ENCODE results near the gene RPS6KA1. TPM values are rescaled to one million over a fixed set of nuclear protein-coding genes. Genes with fewer than 3 reads are reported as not detected.

RPS6KA1 gene
- total and polyA plus RNA-seq, 7 donors: 0.88 to 3.0 (median 2.5) TPM

GRCh38 chr1:26545969-26546323 is 16.4 kb downstream of the RPS6KA1 start:
- H3K27me3 ChIP-seq (ENCODE audit: insufficient read depth in 3 of 3, low read length in 2 of 3): no peaks in the 10 kb centered on the region
- no peaks in the 10 kb centered on the region for H3K9me3 ChIP-seq
- intact Hi-C loops (cut with DNase I): no loop called here
- no peaks in the 10 kb centered on the region for H3K36me3 ChIP-seq (ENCODE audit: insufficient read depth in 1 of 2, low read depth in 1 of 2)
- DNase-seq: no peak
- no peak for TF ChIP-seq CTCF (IDR thresholded peaks at IDR 0.05)
- no peak overlapping the region for H3K27ac ChIP-seq
- no peak for ATAC-seq
- H3K4me3 ChIP-seq: peak overlapping the region; percentile 51
- H3K4me1 ChIP-seq: no peaks in the 10 kb centered on the region
- 69 to 79% (median 70%) methylated on average over 4 of the region's 4 CpGs for WGBS, 3 donors

GRCh38 chr1:26546375-26546774 is 16.8 kb downstream of the RPS6KA1 start:
- TF ChIP-seq CTCF (IDR thresholded peaks at IDR 0.05): no peak
- ATAC-seq (no peak), DNase-seq (no peak)
- Histone ChIP-seq H3K27me3 (ENCODE audit: insufficient read depth in 3 of 3, low read length in 2 of 3) (no peaks in the 10 kb centered on the region), H3K4me1 (no peaks in the 10 kb centered on the region), H3K4me3 (peak overlapping the region; percentile 51), H3K27ac (no peak overlapping the region), H3K36me3 (ENCODE audit: insufficient read depth in 1 of 2, low read depth in 1 of 2) (no peaks in the 10 kb centered on the region), H3K9me3 (no peaks in the 10 kb centered on the region)
- 82 to 88% (median 85%) methylated on average over 8 of the region's 8 CpGs for WGBS, 3 donors
- intact Hi-C loops (cut with DNase I): no loop called here

- Histone ChIP-seq H3K27me3 (ENCODE audit: insufficient read depth in 3 of 3, low read length in 2 of 3) (no peaks in the 10 kb centered on the region), H3K27ac (no peak overlapping the region), H3K4me3 (no peak overlapping the region), H3K9me3 (no peaks in the 10 kb centered on the region), H3K36me3 (ENCODE audit: insufficient read depth in 1 of 2, low read depth in 1 of 2) (no peaks in the 10 kb centered on the region), H3K4me1 (no peaks in the 10 kb centered on the region)
- intact Hi-C loops (cut with DNase I): no loop called here
- ATAC-seq (no peak), DNase-seq (no peak)
- WGBS, 3 donors: 91 to 98% (median 93%) methylated on average over 7 of the region's 7 CpGs
- TF ChIP-seq CTCF (IDR thresholded peaks at IDR 0.05): no peak
These were observed 17.3 kb downstream of the RPS6KA1 start for GRCh38 chr1:26546819-26547218.

- ATAC-seq (no peak), DNase-seq (no peak)
- TF ChIP-seq CTCF (IDR thresholded peaks at IDR 0.05): no peak
- Histone ChIP-seq H3K4me1 (no peaks in the 10 kb centered on the region), H3K27me3 (ENCODE audit: insufficient read depth in 3 of 3, low read length in 2 of 3) (no peaks in the 10 kb centered on the region), H3K9me3 (no peaks in the 10 kb centered on the region), H3K27ac (no peak overlapping the region), H3K4me3 (no peak overlapping the region), H3K36me3 (ENCODE audit: insufficient read depth in 1 of 2, low read depth in 1 of 2) (no peaks in the 10 kb centered on the region)
- intact Hi-C loops (cut with DNase I): no loop called here
- WGBS, 3 donors: 69 to 79% (median 78%) methylated on average over 3 of the region's 3 CpGs
These were observed 19.3 kb downstream of the RPS6KA1 start for GRCh38 chr1:26548841-26549240.

- no peak for DNase-seq
- no peaks in the 10 kb centered on the region for H3K27me3 ChIP-seq (ENCODE audit: insufficient read depth in 3 of 3, low read length in 2 of 3)
- WGBS, 3 donors: 89 to 96% (median 92%) methylated on average over 3 of the region's 3 CpGs
- H3K9me3 ChIP-seq: no peaks in the 10 kb centered on the region
- intact Hi-C loops (cut with DNase I): no loop called here
- no peaks in the 10 kb centered on the region for H3K4me1 ChIP-seq
- H3K4me3 ChIP-seq: no peak overlapping the region
- H3K36me3 ChIP-seq (ENCODE audit: insufficient read depth in 1 of 2, low read depth in 1 of 2): no peaks in the 10 kb centered on the region
- no peak for ATAC-seq
- TF ChIP-seq CTCF (IDR thresholded peaks at IDR 0.05): no peak
- no peak overlapping the region for H3K27ac ChIP-seq
These were observed 21.4 kb downstream of the RPS6KA1 start for GRCh38 chr1:26550946-26551345.

All from psoas muscle (tissue), 8 donors.